Tracheal epithelial cell (primary cell): ENCODE results near the gene PNMA8C. TPM values are rescaled to one million over a fixed set of nuclear protein-coding genes. Genes with fewer than 3 reads are reported as not detected.

ENCODE experiments used
- total RNA-seq: library from RNA; depleted of rRNA; stranded (reverse); fragments of >200 nt; gene quantifications from 2 replicates; pipeline ENCODE4 v1.2.1, GENCODE V29; 2014

Gene PNMA8C
- total RNA-seq = not detected in 2 replicates

GRCh38 chr19:46428239-46429135 is at the start of gene PNMA8C:
Gene PNMA8C (minus strand): TSS chr19:46428936. CDS start chr19:46428359, 577 bp downstream.

GRCh38 chr19:46471116-46471733 is 42.5 kb upstream of the PNMA8C start, which contains the start of gene PNMA8A:
Gene PNMA8A (minus strand): TSS chr19:46471563. CDS start chr19:46471035, 528 bp downstream.

GRCh38 chr19:46413262-46414031 is 15.3 kb downstream of the PNMA8C start, which contains the start of gene CCDC8:
Gene CCDC8 (minus strand): TSS chr19:46413564. CDS start chr19:46412810, 754 bp downstream.

Other genes starting within 250 kb of the PNMA8C start
- 1.4 TPM in 1 of 2 replicates, not detected in the other for gene IGFL1, start 199.2 kb downstream of the PNMA8C start, total RNA-seq
- 0.48 and 0.85 TPM in 2 replicates for gene HIF3A, start 131.9 kb downstream of the PNMA8C start, total RNA-seq
- gene PPP5C, start 81.8 kb downstream of the PNMA8C start, total RNA-seq = 39.0 and 39.9 TPM in 2 replicates
- 8.1 and 27.2 TPM in 2 replicates for gene CCDC8, start 15.4 kb downstream of the PNMA8C start, total RNA-seq
- 0.72 and 2.3 TPM in 2 replicates for gene PNMA8A, start 42.6 kb upstream of the PNMA8C start, total RNA-seq
- gene PNMA8B, start 66.9 kb upstream of the PNMA8C start, total RNA-seq = 0.24 TPM in 1 of 2 replicates, not detected in the other
- gene CALM3, start 172.4 kb upstream of the PNMA8C start, total RNA-seq = 47.7 and 84.1 TPM in 2 replicates
- gene PTGIR, start 196.2 kb upstream of the PNMA8C start, total RNA-seq = not detected in 2 replicates
- gene GNG8, start 207.3 kb upstream of the PNMA8C start, total RNA-seq = not detected in 2 replicates
- not detected in 2 replicates for gene DACT3, start 232.2 kb upstream of the PNMA8C start, total RNA-seq